HG03342 (cell line): ENCODE measurements around the gene SLC38A11.

Experiments
- ATAC-seq: cut with Tn5 transposase; IDR thresholded peaks from one replicate; pipeline ENCODE4 v1.9.1; 2021; ENCODE audit warnings: mild to moderate bottlenecking, moderate library complexity; ENCODE audit not compliant: unreplicated experiment

SLC38A11 gene

DNA sequence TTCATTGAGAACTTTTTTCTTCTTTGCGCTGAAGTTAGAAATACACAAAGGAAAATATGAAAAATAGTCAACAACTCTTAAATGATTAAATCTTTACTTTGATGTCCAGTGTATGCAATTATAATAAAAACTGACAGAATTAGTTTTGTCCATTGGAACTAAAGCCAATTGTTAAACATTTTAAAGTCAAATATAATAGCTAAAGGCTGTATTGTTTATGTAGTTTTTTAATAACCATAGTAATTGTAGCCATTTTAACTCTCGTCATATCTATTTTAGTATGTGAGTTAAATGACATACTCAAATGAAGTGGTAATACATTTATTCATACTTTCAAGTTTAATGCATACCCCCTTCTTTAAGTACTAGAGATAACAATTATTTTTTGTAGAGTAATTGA lies 109.0 kb downstream of the SLC38A11 start:
- ATAC-seq = no peak
